HG02885 (cell line): ENCODE measurements around the gene RCAN1.
A peak's percentile ranks its signal among the peaks of the same experiment; 100 is the strongest.

ENCODE experiments used
- ATAC-seq: cut with Tn5 transposase; IDR thresholded peaks from one replicate; pipeline ENCODE4 v1.9.1; 2021; ENCODE audit warnings: mild to moderate bottlenecking; ENCODE audit not compliant: unreplicated experiment, poor library complexity

Gene RCAN1

GRCh38 chr21:34614628-34615486 is at the start of gene RCAN1:
Gene RCAN1 (minus strand): TSS chr21:34615113. CDS start chr21:34615011, 102 bp downstream.
- peak; percentile 96 for ATAC-seq

GRCh38 chr21:34661848-34662247 is 46.9 kb upstream of the RCAN1 start:
- ATAC-seq = no peak

- ATAC-seq = no peak
These were observed 38.6 kb upstream of the RCAN1 start for GRCh38 chr21:34653522-34653921.

GRCh38 chr21:34651642-34652041 is 36.7 kb upstream of the RCAN1 start:
- ATAC-seq = no peak

- ATAC-seq = no peak
These were observed 36.0 kb upstream of the RCAN1 start for GRCh38 chr21:34650861-34651431.

GRCh38 chr21:34649400-34649799 is 34.5 kb upstream of the RCAN1 start:
- no peak for ATAC-seq

GRCh38 chr21:34648739-34649297 is 33.9 kb upstream of the RCAN1 start:
- no peak for ATAC-seq

GRCh38 chr21:34647555-34647954 is 32.6 kb upstream of the RCAN1 start:
- ATAC-seq = no peak

- ATAC-seq = no peak
These were observed 29.9 kb upstream of the RCAN1 start for GRCh38 chr21:34644825-34645224.

GRCh38 chr21:34642211-34643075 is 27.5 kb upstream of the RCAN1 start:
- peak; percentile 64 for ATAC-seq

GRCh38 chr21:34640858-34641257 is 25.9 kb upstream of the RCAN1 start:
- no peak for ATAC-seq

GRCh38 chr21:34639882-34640788 is 25.2 kb upstream of the RCAN1 start:
- no peak for ATAC-seq

GRCh38 chr21:34639250-34639649 is 24.3 kb upstream of the RCAN1 start:
- no peak for ATAC-seq

GRCh38 chr21:34636961-34637360 is 22.0 kb upstream of the RCAN1 start:
- no peak for ATAC-seq

GRCh38 chr21:34635307-34635706 is 20.4 kb upstream of the RCAN1 start:
- ATAC-seq = no peak

- no peak for ATAC-seq
These were observed 17.6 kb upstream of the RCAN1 start for GRCh38 chr21:34632498-34632897.

GRCh38 chr21:34630536-34631143 is 15.7 kb upstream of the RCAN1 start:
- no peak for ATAC-seq

GRCh38 chr21:34626131-34626530 is 11.2 kb upstream of the RCAN1 start:
- no peak for ATAC-seq

- no peak for ATAC-seq
These were observed 10.2 kb upstream of the RCAN1 start for GRCh38 chr21:34625030-34625593.
